Naive thymus-derived CD8-positive, alpha-beta T cell (primary cell): ENCODE data around the gene PLEKHA1. TPM values are rescaled to one million over a fixed set of nuclear protein-coding genes. Genes with fewer than 3 reads are reported as not detected.
A peak's percentile ranks its signal among the peaks of the same experiment; 100 is the strongest.

Source experiments
- ATAC-seq, 2 donors: fragments of 150-1000 bp; cut with Tn5 transposase in 1 of 2; sonication (Bioruptor Pico), chemical (Tn5 transposase) in 1 of 2; 1 replicate in 1 of 2; 2 replicates in 1 of 2; pipeline ENCODE4 v1.10.0; 2021; ENCODE audit warnings: mild to moderate bottlenecking in 2 of 2, moderate library complexity in 2 of 2
- POLR2A ChIA-PET: fragments of 350-600 bp; sonication (Branson Sonifier 250); formaldehyde crosslinking; loops from one replicate; lab custom pipeline; 2021; ENCODE audit warnings: antibody characterized with exemption; lab: Charles Lee
- DNase-seq, 10 donors: peaks; one replicate each; pipeline versions ENCODE4 v3.0.0 to v3.0.0-alpha.2; 2020 to 2022
- H3K27ac Mint-ChIP-seq, 10 donors: one replicate each; pipeline ENCODE4 v1.8.0; 2020 to 2022; ENCODE audit warnings: mild to moderate bottlenecking in 10 of 10, mixed read lengths in 10 of 10, moderate library complexity in 4 of 10, inconsistent platforms in 1 of 10
- H3K27me3 Mint-ChIP-seq, 5 donors: one replicate each; pipeline ENCODE4 v1.8.0; 2021 to 2022; ENCODE audit warnings: mixed read lengths in 5 of 5
- H3K36me3 Mint-ChIP-seq, 3 donors: one replicate each; pipeline ENCODE4 v1.8.0; 2020 to 2022; ENCODE audit warnings: mixed read lengths in 3 of 3, mild to moderate bottlenecking in 2 of 3, inconsistent platforms in 1 of 3
- H3K4me1 Mint-ChIP-seq, 4 donors: one replicate each; pipeline ENCODE4 v1.8.0; 2021 to 2022; ENCODE audit warnings: mixed read lengths in 4 of 4
- H3K4me3 Mint-ChIP-seq, 10 donors: one replicate each; pipeline ENCODE4 v1.8.0; 2020 to 2022; ENCODE audit warnings: mild to moderate bottlenecking in 10 of 10, mixed read lengths in 10 of 10, moderate library complexity in 6 of 10, inconsistent platforms in 1 of 10
- H3K9me3 Mint-ChIP-seq, 9 donors: one replicate each; pipeline ENCODE4 v1.8.0; 2020 to 2022; ENCODE audit warnings: mixed read lengths in 9 of 9, mild to moderate bottlenecking in 3 of 9, inconsistent platforms in 1 of 9, moderate library complexity in 1 of 9
- polyA plus RNA-seq, 3 donors: library from polyadenylated mRNA; unstranded; fragments of 300-500 nt; fragmentation: Illumina TruSeq; gene quantifications; one replicate each; pipeline ENCODE4 v1.2.3, GENCODE V29; 2021
- total RNA-seq, 8 experiments: library from RNA in 2 of 8; stranded (reverse) in 2 of 8; gene quantifications; one replicate each; pipeline ENCODE4 v1.2.3 and lab custom pipeline; 2021 to 2026

The PLEKHA1 gene
- total and polyA plus RNA-seq, 5 experiments from 2014 or later = 71.4 to 91.6 (median 78.0) TPM

- H3K4me1 Mint-ChIP-seq = peaks cover 0 to 11% (median 5%) of the 10 kb centered on the region in 4 donors
- peaks cover 7 to 24% (median 7%) of the 10 kb centered on the region in 3 donors for H3K36me3 Mint-ChIP-seq
- POLR2A ChIA-PET = interaction anchor here (1.2 to 2.3 kb wide), 5 partner anchors 17 to 136 kb away, joined by 3 to 10 read pairs (median 4); partner anchors contain the start of gene PLEKHA1
- peaks cover 0 to 4% (median 2%) of the 10 kb centered on the region in 9 donors for H3K9me3 Mint-ChIP-seq
- DNase-seq (peak in 4 of 10 donors; percentile 4 to 70 (median 66)), ATAC-seq (peak; percentile 42 to 61)
- H3K4me3 Mint-ChIP-seq = no peak overlapping the region
- H3K27ac Mint-ChIP-seq = peak overlapping the region in 2 of 10 donors; percentile 19 to 46
- H3K27me3 Mint-ChIP-seq = peaks cover 0 to 1% (median 0%) of the 10 kb centered on the region in 5 donors
Observed at GRCh38 chr10:122435212-122435827, 60.8 kb downstream of the PLEKHA1 start.

GRCh38 chr10:122441961-122442360, 67.5 kb downstream of the PLEKHA1 start:
- POLR2A ChIA-PET = no interaction called here
- H3K4me1 Mint-ChIP-seq = peaks cover 0 to 4% (median 1%) of the 10 kb centered on the region in 4 donors
- H3K9me3 Mint-ChIP-seq = peaks cover 0 to 10% (median 4%) of the 10 kb centered on the region in 9 donors
- H3K27ac Mint-ChIP-seq = no peak overlapping the region
- H3K4me3 Mint-ChIP-seq = peak overlapping the region in 1 of 10 donors; percentile 5
- ATAC-seq (no peak), DNase-seq (no peak)
- peaks cover 3 to 10% (median 4%) of the 10 kb centered on the region in 3 donors for H3K36me3 Mint-ChIP-seq
- H3K27me3 Mint-ChIP-seq = peaks cover 0 to 3% (median 0%) of the 10 kb centered on the region in 5 donors

- H3K9me3 Mint-ChIP-seq = peaks cover 0 to 4% (median 1%) of the 10 kb centered on the region in 9 donors
- H3K27me3 Mint-ChIP-seq = peaks cover under 1 to 15% (median 4%) of the 10 kb centered on the region in 5 donors
- no peaks in the 10 kb centered on the region for H3K4me1 Mint-ChIP-seq
- DNase-seq = no peak
- no peak overlapping the region for H3K27ac Mint-ChIP-seq
- no peak overlapping the region for H3K4me3 Mint-ChIP-seq
- POLR2A ChIA-PET = no interaction called here
- H3K36me3 Mint-ChIP-seq = peaks cover 0 to 2% (median 0%) of the 10 kb centered on the region in 3 donors
- ATAC-seq = no peak
Observed at GRCh38 chr10:122445469-122445868, 71.0 kb downstream of the PLEKHA1 start.

- H3K4me1 Mint-ChIP-seq = no peaks in the 10 kb centered on the region
- H3K27ac Mint-ChIP-seq = no peak overlapping the region
- ATAC-seq (no peak), DNase-seq (no peak)
- H3K27me3 Mint-ChIP-seq = peaks cover 2 to 20% (median 9%) of the 10 kb centered on the region in 5 donors
- H3K4me3 Mint-ChIP-seq = no peak overlapping the region
- POLR2A ChIA-PET = no interaction called here
- no peaks in the 10 kb centered on the region for H3K36me3 Mint-ChIP-seq
- peaks cover 0 to 2% (median 0%) of the 10 kb centered on the region in 9 donors for H3K9me3 Mint-ChIP-seq
Observed at GRCh38 chr10:122445904-122446303, 71.4 kb downstream of the PLEKHA1 start.

- POLR2A ChIA-PET = no interaction called here
- no peak for ATAC-seq
- no peak for DNase-seq
- Mint-ChIP-seq H3K4me1 (no peaks in the 10 kb centered on the region), H3K36me3 (no peaks in the 10 kb centered on the region), H3K27me3 (peaks cover 2 to 24% (median 13%) of the 10 kb centered on the region in 5 donors), H3K9me3 (peaks cover 0 to 2% (median 0%) of the 10 kb centered on the region in 9 donors), H3K27ac (peak overlapping the region in 1 of 10 donors; percentile 84), H3K4me3 (no peak overlapping the region)
Observed at GRCh38 chr10:122446668-122447423, 72.3 kb downstream of the PLEKHA1 start.

- Mint-ChIP-seq H3K27ac (no peak overlapping the region), H3K9me3 (peaks cover 0 to 2% (median 0%) of the 10 kb centered on the region in 9 donors), H3K27me3 (peaks cover 5 to 24% (median 15%) of the 10 kb centered on the region in 5 donors), H3K4me1 (no peaks in the 10 kb centered on the region), H3K36me3 (peaks cover 0 to 4% (median 0%) of the 10 kb centered on the region in 3 donors), H3K4me3 (no peak overlapping the region)
- DNase-seq = no peak
- no peak for ATAC-seq
- POLR2A ChIA-PET = no interaction called here
Observed at GRCh38 chr10:122448600-122448999, 74.1 kb downstream of the PLEKHA1 start.

GRCh38 chr10:122449153-122449552, 74.6 kb downstream of the PLEKHA1 start:
- H3K36me3 Mint-ChIP-seq = peaks cover 0 to 4% (median 0%) of the 10 kb centered on the region in 3 donors
- peaks cover 6 to 24% (median 16%) of the 10 kb centered on the region in 5 donors for H3K27me3 Mint-ChIP-seq
- peaks cover 0 to 2% (median 0%) of the 10 kb centered on the region in 9 donors for H3K9me3 Mint-ChIP-seq
- DNase-seq (no peak), ATAC-seq (no peak)
- H3K27ac Mint-ChIP-seq = no peak overlapping the region
- no peaks in the 10 kb centered on the region for H3K4me1 Mint-ChIP-seq
- no peak overlapping the region for H3K4me3 Mint-ChIP-seq
- POLR2A ChIA-PET = no interaction called here

- POLR2A ChIA-PET = no interaction called here
- Mint-ChIP-seq H3K36me3 (peaks cover 0 to 4% (median 0%) of the 10 kb centered on the region in 3 donors), H3K27ac (no peak overlapping the region), H3K4me1 (no peaks in the 10 kb centered on the region), H3K9me3 (peaks cover 0 to 2% (median 0%) of the 10 kb centered on the region in 9 donors), H3K27me3 (peaks cover 6 to 29% (median 23%) of the 10 kb centered on the region in 5 donors), H3K4me3 (no peak overlapping the region)
- ATAC-seq (no peak), DNase-seq (no peak)
Observed at GRCh38 chr10:122450353-122450990, 76.0 kb downstream of the PLEKHA1 start.

GRCh38 chr10:122454071-122454470, 79.6 kb downstream of the PLEKHA1 start:
- H3K9me3 Mint-ChIP-seq = peaks cover 0 to 2% (median 0%) of the 10 kb centered on the region in 9 donors

GRCh38 chr10:122454603-122455080, 80.1 kb downstream of the PLEKHA1 start, which contains the start of gene ARMS2:
Gene ARMS2 (plus strand): TSS chr10:122454653. CDS start chr10:122454728, 75 bp downstream.
- Mint-ChIP-seq H3K27me3 (peaks cover 31 to 58% (median 46%) of the 10 kb centered on the region in 5 donors), H3K36me3 (peaks cover 0 to 4% (median 0%) of the 10 kb centered on the region in 3 donors), H3K4me3 (no peak within 1 kb of the TSS), H3K27ac (no peak within 1 kb of the TSS), H3K9me3 (peaks cover 0 to 2% (median 0%) of the 10 kb centered on the region in 9 donors), H3K4me1 (peaks cover 0 to 8% (median under 1%) of the 10 kb centered on the region in 4 donors)
- POLR2A ChIA-PET = no interaction called here
- ATAC-seq (no peak), DNase-seq (no peak)

More at GRCh38 chr10:122454071-122454470, 79.6 kb downstream of the PLEKHA1 start:
- H3K36me3 Mint-ChIP-seq = peaks cover 0 to 4% (median 0%) of the 10 kb centered on the region in 3 donors
- peaks cover 31 to 56% (median 42%) of the 10 kb centered on the region in 5 donors for H3K27me3 Mint-ChIP-seq
- DNase-seq (no peak), ATAC-seq (no peak)
- POLR2A ChIA-PET = no interaction called here
- no peak overlapping the region for H3K27ac Mint-ChIP-seq
- no peak overlapping the region for H3K4me3 Mint-ChIP-seq
- peaks cover 0 to 4% (median under 1%) of the 10 kb centered on the region in 4 donors for H3K4me1 Mint-ChIP-seq

- no peak for ATAC-seq
- Mint-ChIP-seq H3K9me3 (no peaks in the 10 kb centered on the region), H3K27ac (no peak overlapping the region), H3K36me3 (peaks cover 0 to 4% (median 0%) of the 10 kb centered on the region in 3 donors), H3K4me3 (no peak overlapping the region), H3K27me3 (peaks cover 32 to 62% (median 48%) of the 10 kb centered on the region in 5 donors), H3K4me1 (peaks cover 1 to 8% (median 1%) of the 10 kb centered on the region in 4 donors)
- POLR2A ChIA-PET = no interaction called here
- DNase-seq = no peak
Observed at GRCh38 chr10:122455376-122456079, 81.0 kb downstream of the PLEKHA1 start.
